ENCODE results near the gene PNKD.

DNA sequence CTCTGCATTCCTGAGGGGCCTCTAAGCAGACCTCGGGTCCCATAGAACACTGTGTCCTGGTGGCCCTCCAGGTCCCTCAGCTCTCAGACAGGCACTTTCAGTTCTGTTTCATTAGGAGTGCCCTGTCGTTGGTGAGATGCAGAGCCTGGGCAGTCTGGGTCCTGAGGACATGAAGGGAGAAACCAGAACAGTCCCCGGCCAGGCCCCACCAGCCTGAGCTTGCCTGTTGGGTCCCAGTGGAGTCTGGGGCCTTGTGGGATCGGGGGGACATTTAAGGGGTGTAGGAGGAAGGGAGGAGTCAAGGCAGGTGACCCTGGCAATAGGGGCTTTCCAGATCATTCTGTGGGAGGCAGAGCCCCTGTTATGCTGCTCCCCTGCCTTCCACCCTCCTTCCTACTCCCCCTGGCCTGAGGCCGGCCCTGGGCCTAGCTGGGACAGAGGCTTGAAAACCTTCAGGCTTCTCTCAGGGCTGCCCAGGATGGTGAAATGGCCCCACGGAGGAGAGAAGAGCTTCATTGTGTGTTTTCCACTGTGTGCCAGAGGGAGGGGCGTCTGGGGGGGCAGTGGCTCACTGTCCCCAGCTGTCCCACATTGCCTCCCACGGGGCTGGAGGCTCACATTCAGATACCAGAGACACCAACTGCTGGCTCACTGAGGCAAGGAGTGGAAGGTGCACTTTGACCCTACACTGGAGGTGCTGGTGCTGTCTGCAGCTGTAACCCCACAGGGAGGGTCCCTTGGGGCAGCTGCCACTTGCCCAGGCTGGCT lies 59.7 kb downstream of the PNKD start:
- TF ChIP-seq, protein P1, sequence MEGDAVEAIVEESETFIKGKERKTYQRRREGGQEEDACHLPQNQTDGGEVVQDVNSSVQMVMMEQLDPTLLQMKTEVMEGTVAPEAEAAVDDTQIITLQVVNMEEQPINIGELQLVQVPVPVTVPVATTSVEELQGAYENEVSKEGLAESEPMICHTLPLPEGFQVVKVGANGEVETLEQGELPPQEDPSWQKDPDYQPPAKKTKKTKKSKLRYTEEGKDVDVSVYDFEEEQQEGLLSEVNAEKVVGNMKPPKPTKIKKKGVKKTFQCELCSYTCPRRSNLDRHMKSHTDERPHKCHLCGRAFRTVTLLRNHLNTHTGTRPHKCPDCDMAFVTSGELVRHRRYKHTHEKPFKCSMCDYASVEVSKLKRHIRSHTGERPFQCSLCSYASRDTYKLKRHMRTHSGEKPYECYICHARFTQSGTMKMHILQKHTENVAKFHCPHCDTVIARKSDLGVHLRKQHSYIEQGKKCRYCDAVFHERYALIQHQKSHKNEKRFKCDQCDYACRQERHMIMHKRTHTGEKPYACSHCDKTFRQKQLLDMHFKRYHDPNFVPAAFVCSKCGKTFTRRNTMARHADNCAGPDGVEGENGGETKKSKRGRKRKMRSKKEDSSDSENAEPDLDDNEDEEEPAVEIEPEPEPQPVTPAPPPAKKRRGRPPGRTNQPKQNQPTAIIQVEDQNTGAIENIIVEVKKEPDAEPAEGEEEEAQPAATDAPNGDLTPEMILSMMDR (IDR thresholded peaks at IDR 0.05) = no peak
- no peak for TF ChIP-seq POLR2A (IDR thresholded peaks at IDR 0.05)

Measured in heart left ventricle (tissue), 13 donors.